Measurements from ENCODE around the gene ANKMY1.
"Not testable (repeated sequence)": the region's sequence is repeated elsewhere in the genome, so short reads cannot be mapped to it uniquely, and the experiment has no call there.

- TF ChIP-seq, protein P1, sequence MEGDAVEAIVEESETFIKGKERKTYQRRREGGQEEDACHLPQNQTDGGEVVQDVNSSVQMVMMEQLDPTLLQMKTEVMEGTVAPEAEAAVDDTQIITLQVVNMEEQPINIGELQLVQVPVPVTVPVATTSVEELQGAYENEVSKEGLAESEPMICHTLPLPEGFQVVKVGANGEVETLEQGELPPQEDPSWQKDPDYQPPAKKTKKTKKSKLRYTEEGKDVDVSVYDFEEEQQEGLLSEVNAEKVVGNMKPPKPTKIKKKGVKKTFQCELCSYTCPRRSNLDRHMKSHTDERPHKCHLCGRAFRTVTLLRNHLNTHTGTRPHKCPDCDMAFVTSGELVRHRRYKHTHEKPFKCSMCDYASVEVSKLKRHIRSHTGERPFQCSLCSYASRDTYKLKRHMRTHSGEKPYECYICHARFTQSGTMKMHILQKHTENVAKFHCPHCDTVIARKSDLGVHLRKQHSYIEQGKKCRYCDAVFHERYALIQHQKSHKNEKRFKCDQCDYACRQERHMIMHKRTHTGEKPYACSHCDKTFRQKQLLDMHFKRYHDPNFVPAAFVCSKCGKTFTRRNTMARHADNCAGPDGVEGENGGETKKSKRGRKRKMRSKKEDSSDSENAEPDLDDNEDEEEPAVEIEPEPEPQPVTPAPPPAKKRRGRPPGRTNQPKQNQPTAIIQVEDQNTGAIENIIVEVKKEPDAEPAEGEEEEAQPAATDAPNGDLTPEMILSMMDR (IDR thresholded peaks at IDR 0.05; ENCODE audit: insufficient read depth, low read length, poor library complexity, severe bottlenecking) = not testable (repeated sequence)
- not testable (repeated sequence) for TF ChIP-seq EZH2phosphoT487 (conservative IDR thresholded peaks at IDR 0.05; ENCODE audit: low read length)
Measured at GRCh38 chr2:240539101-240539500, 18.7 kb downstream of the ANKMY1 start.

Data from SU-DHL-6 (cell line).